Measurements from ENCODE around the gene MSI2.

GRCh38 chr17:57544401-57544800, 288.1 kb downstream of the MSI2 start:
- no peak for TF ChIP-seq CTCF (conservative IDR thresholded peaks at IDR 0.05; ENCODE audit: low read depth in 2 of 2)
- no peak for TF ChIP-seq EZH2 (IDR thresholded peaks at IDR 0.05; ENCODE audit: low read depth, unreplicated experiment)
- no peak for TF ChIP-seq CREB1 (CRISPR knock-in tag; IDR thresholded peaks at IDR 0.05; ENCODE audit: low read depth)
- no peak for TF ChIP-seq EZH2phosphoT487 (IDR thresholded peaks at IDR 0.05; ENCODE audit: unreplicated experiment)
- TF ChIP-seq ETS1 (IDR thresholded peaks at IDR 0.05) = no peak
- TF ChIP-seq POLR2AphosphoS5 (IDR thresholded peaks at IDR 0.05; ENCODE audit: low read depth) = no peak
- TF ChIP-seq, protein P1, sequence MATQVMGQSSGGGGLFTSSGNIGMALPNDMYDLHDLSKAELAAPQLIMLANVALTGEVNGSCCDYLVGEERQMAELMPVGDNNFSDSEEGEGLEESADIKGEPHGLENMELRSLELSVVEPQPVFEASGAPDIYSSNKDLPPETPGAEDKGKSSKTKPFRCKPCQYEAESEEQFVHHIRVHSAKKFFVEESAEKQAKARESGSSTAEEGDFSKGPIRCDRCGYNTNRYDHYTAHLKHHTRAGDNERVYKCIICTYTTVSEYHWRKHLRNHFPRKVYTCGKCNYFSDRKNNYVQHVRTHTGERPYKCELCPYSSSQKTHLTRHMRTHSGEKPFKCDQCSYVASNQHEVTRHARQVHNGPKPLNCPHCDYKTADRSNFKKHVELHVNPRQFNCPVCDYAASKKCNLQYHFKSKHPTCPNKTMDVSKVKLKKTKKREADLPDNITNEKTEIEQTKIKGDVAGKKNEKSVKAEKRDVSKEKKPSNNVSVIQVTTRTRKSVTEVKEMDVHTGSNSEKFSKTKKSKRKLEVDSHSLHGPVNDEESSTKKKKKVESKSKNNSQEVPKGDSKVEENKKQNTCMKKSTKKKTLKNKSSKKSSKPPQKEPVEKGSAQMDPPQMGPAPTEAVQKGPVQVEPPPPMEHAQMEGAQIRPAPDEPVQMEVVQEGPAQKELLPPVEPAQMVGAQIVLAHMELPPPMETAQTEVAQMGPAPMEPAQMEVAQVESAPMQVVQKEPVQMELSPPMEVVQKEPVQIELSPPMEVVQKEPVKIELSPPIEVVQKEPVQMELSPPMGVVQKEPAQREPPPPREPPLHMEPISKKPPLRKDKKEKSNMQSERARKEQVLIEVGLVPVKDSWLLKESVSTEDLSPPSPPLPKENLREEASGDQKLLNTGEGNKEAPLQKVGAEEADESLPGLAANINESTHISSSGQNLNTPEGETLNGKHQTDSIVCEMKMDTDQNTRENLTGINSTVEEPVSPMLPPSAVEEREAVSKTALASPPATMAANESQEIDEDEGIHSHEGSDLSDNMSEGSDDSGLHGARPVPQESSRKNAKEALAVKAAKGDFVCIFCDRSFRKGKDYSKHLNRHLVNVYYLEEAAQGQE (IDR thresholded peaks at IDR 0.05; ENCODE audit: unreplicated experiment) = no peak
- no peak for TF ChIP-seq ZNF331 (CRISPR knock-in tag; IDR thresholded peaks at IDR 0.05; ENCODE audit: low read depth)
- no peak for TF ChIP-seq JUNB (IDR thresholded peaks at IDR 0.05; ENCODE audit: unreplicated experiment)
- TF ChIP-seq, protein P2, sequence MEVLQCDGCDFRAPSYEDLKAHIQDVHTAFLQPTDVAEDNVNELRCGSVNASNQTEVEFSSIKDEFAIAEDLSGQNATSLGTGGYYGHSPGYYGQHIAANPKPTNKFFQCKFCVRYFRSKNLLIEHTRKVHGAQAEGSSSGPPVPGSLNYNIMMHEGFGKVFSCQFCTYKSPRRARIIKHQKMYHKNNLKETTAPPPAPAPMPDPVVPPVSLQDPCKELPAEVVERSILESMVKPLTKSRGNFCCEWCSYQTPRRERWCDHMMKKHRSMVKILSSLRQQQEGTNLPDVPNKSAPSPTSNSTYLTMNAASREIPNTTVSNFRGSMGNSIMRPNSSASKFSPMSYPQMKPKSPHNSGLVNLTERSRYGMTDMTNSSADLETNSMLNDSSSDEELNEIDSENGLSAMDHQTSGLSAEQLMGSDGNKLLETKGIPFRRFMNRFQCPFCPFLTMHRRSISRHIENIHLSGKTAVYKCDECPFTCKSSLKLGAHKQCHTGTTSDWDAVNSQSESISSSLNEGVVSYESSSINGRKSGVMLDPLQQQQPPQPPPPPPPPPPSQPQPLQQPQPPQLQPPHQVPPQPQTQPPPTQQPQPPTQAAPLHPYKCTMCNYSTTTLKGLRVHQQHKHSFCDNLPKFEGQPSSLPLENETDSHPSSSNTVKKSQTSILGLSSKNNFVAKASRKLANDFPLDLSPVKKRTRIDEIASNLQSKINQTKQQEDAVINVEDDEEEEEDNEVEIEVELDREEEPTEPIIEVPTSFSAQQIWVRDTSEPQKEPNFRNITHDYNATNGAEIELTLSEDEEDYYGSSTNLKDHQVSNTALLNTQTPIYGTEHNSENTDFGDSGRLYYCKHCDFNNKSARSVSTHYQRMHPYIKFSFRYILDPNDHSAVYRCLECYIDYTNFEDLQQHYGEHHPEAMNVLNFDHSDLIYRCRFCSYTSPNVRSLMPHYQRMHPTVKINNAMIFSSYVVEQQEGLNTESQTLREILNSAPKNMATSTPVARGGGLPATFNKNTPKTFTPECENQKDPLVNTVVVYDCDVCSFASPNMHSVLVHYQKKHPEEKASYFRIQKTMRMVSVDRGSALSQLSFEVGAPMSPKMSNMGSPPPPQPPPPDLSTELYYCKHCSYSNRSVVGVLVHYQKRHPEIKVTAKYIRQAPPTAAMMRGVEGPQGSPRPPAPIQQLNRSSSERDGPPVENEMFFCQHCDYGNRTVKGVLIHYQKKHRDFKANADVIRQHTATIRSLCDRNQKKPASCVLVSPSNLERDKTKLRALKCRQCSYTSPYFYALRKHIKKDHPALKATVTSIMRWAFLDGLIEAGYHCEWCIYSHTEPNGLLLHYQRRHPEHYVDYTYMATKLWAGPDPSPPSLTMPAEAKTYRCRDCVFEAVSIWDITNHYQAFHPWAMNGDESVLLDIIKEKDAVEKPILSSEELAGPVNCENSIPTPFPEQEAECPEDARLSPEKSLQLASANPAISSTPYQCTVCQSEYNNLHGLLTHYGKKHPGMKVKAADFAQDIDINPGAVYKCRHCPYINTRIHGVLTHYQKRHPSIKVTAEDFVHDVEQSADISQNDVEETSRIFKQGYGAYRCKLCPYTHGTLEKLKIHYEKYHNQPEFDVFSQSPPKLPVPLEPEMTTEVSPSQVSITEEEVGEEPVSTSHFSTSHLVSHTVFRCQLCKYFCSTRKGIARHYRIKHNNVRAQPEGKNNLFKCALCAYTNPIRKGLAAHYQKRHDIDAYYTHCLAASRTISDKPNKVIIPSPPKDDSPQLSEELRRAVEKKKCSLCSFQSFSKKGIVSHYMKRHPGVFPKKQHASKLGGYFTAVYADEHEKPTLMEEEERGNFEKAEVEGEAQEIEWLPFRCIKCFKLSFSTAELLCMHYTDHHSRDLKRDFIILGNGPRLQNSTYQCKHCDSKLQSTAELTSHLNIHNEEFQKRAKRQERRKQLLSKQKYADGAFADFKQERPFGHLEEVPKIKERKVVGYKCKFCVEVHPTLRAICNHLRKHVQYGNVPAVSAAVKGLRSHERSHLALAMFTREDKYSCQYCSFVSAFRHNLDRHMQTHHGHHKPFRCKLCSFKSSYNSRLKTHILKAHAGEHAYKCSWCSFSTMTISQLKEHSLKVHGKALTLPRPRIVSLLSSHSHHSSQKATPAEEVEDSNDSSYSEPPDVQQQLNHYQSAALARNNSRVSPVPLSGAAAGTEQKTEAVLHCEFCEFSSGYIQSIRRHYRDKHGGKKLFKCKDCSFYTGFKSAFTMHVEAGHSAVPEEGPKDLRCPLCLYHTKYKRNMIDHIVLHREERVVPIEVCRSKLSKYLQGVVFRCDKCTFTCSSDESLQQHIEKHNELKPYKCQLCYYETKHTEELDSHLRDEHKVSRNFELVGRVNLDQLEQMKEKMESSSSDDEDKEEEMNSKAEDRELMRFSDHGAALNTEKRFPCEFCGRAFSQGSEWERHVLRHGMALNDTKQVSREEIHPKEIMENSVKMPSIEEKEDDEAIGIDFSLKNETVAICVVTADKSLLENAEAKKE (CRISPR knock-in tag; IDR thresholded peaks at IDR 0.05) = no peak

Data from GM23338 (cell line).